SJSA1 (cell line): Measurements from ENCODE around the gene RTL5. TPM values are rescaled to one million over a fixed set of nuclear protein-coding genes. Genes with fewer than 3 reads are reported as not detected.

ENCODE experiments used
- DNase-seq, 2 experiments: peaks; one replicate each; pipeline ENCODE4 v3.0.0-alpha.2; 2015 to 2020; ENCODE audit warnings: low spot score in 2 of 2, low read depth in 1 of 2
- H3K27ac ChIP-seq: fragments of 250-450 bp; sonication (Bioruptor Pico); 2 replicates; pipeline ENCODE4 v1.5.1; 2020; ENCODE audit warnings: mild to moderate bottlenecking, moderate library complexity
- H3K27me3 ChIP-seq: fragments of 250-450 bp; sonication (Bioruptor Pico); replicated peaks from 2 replicates; pipeline ENCODE4 v1.5.1; 2020; ENCODE audit warnings: mild to moderate bottlenecking, moderate library complexity
- H3K36me3 ChIP-seq: fragments of 250-450 bp; sonication (Bioruptor Pico); 2 replicates; pipeline ENCODE4 v1.5.1; 2020; ENCODE audit warnings: mild to moderate bottlenecking
- H3K4me1 ChIP-seq: fragments of 250-450 bp; sonication (Bioruptor Pico); replicated peaks from 2 replicates; pipeline ENCODE4 v1.6.1; 2021; ENCODE audit warnings: mild to moderate bottlenecking
- H3K4me3 ChIP-seq: fragments of 250-450 bp; sonication (Bioruptor Pico); 2 replicates; pipeline ENCODE4 v1.5.1; 2020; ENCODE audit warnings: mild to moderate bottlenecking
- H3K9me3 ChIP-seq: fragments of 250-450 bp; sonication (Bioruptor Pico); replicated peaks from 2 replicates; pipeline ENCODE4 v1.5.1; 2020; ENCODE audit warnings: mild to moderate bottlenecking
- total RNA-seq: library from RNA; depleted of rRNA; stranded (reverse); fragments of >200 nt; shearing (Covaris generic); gene quantifications from 2 replicates; pipeline ENCODE4 v1.2.3, GENCODE V29; 2014

RTL5 gene
- total RNA-seq, 1 experiment from 2014 or later = 1.8 TPM

DNA sequence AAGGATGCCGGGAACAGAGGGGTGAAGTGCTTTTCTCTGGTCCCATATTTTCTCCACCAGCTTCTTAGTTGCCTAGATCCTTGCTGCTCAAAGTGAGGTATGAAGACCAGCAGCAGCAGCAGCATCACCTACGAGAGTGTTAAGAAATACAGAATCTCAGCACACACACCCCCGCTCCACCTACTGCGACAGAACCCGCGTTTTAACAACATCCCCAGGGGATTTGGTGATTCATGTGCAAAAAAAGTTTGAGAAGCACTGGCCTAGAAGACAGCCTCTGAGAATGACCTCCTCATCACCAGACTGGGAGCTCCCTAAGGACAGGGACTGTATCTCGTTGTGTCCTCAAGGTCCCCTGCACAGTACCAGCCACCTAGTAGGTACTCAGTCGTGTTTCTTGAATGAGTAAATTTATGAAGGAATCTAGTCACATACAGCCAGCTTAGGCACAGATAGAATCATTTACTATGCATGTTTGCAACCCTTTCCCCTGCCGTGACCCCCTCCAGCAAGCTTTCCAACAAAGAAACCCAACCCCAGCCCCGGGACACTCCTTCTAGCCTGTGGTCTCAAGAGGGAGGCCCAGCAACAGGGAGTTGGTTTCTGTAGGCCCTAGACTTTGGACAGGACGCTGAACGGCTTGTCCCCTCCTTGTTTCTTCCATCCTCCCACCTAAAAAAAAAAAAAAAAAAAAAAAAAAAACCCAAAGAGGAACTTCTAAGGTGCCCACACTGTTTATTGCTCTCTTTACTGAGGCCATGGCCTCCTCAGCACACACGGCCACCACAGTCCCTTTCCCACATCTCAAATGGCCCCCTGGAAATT is 21.5 kb downstream of the RTL5 start:
- Histone ChIP-seq H3K9me3 (no peaks in the 10 kb centered on the region), H3K27me3 (no peaks in the 10 kb centered on the region)
- DNase-seq = no peak

GRCh38 chrX:72108666-72109065 is 23.0 kb downstream of the RTL5 start:
- Histone ChIP-seq H3K36me3 (no peaks in the 10 kb centered on the region), H3K4me3 (no peak overlapping the region), H3K27me3 (no peaks in the 10 kb centered on the region), H3K9me3 (no peaks in the 10 kb centered on the region), H3K27ac (no peak overlapping the region), H3K4me1 (no peaks in the 10 kb centered on the region; the same call in 1 of the 2 replicates)
- no peak for DNase-seq

More for the DNA sequence above, 21.5 kb downstream of the RTL5 start:
- H3K4me3 ChIP-seq = no peak overlapping the region
- no peaks in the 10 kb centered on the region; the same call in 1 of the 2 replicates for H3K4me1 ChIP-seq
- H3K36me3 ChIP-seq = no peaks in the 10 kb centered on the region
- no peak overlapping the region for H3K27ac ChIP-seq

- Histone ChIP-seq H3K27me3 (no peaks in the 10 kb centered on the region), H3K36me3 (no peaks in the 10 kb centered on the region), H3K4me1 (no peaks in the 10 kb centered on the region), H3K27ac (no peak overlapping the region), H3K4me3 (no peak overlapping the region), H3K9me3 (no peaks in the 10 kb centered on the region)
- DNase-seq = no peak
Measured at GRCh38 chrX:72107841-72108595, 23.7 kb downstream of the RTL5 start.

DNA sequence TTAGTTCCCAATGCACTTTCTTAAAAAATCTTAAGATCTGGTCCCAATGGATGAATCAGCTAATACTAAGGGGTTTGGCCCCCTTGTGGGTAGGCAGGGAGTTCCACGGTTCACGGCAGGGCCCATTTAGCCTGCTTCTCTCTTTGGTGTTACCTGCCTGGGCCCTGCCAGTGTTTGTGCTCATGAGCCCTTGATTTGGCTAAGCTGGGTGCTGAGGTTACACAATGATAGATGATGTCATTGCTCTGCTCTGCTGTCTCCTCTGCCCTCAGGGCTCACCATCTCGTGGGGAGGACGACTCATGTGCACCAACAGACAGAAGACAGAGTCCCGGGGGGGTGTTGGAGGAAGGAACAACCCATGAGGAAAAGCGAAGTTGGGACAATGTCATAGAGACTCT is 24.4 kb downstream of the RTL5 start:
- Histone ChIP-seq H3K9me3 (no peaks in the 10 kb centered on the region), H3K36me3 (no peaks in the 10 kb centered on the region), H3K27me3 (no peaks in the 10 kb centered on the region), H3K27ac (no peak overlapping the region), H3K4me3 (no peak overlapping the region), H3K4me1 (no peaks in the 10 kb centered on the region)
- DNase-seq = no peak

DNA sequence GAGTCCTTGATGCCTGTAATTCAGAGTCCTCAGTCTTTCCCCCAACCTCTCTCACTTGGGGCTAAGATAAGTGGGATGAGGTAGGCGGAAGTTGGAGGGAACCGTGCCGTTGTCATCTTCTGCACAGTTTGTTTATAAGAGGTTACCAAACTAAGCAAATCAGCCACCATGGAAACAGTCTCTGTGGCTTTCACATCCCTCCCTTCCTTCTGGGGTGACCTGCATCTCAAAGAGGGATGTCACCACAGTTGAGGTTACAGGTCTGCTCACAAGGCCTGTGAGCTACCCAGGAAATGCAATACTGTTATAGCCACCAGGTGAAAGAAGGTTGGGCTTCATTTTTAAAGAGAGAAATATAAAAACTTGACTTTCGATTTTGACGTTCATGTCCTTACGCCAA is 26.3 kb downstream of the RTL5 start:
- no peaks in the 10 kb centered on the region for H3K9me3 ChIP-seq
- H3K36me3 ChIP-seq = no peaks in the 10 kb centered on the region
- H3K27me3 ChIP-seq = no peaks in the 10 kb centered on the region
- no peak overlapping the region for H3K27ac ChIP-seq
- no peak for DNase-seq
- no peak overlapping the region for H3K4me3 ChIP-seq
- no peaks in the 10 kb centered on the region for H3K4me1 ChIP-seq

DNA sequence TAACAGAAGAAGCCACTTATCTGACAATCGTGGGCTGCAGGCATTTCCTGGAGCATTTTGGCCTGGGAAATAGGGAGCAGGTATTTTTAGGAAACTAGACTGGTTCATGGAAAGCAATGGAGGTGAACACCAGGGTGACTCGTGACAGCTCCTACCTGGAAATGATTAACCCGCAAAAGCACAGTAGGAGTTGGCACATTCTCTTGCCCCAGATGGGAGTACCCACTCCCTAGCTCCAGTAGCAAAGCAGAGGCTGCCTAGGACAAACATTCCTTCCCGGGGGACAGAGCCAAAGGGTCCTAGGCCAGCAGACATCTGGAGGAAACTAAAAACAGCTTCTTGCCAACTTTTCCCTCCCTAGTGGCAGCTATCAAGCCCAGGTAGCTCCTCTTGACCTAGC is 29.0 kb downstream of the RTL5 start:
- Histone ChIP-seq H3K4me1 (no peaks in the 10 kb centered on the region), H3K36me3 (no peaks in the 10 kb centered on the region), H3K27me3 (no peaks in the 10 kb centered on the region), H3K4me3 (no peak overlapping the region), H3K9me3 (no peaks in the 10 kb centered on the region), H3K27ac (no peak overlapping the region)
- no peak for DNase-seq

GRCh38 chrX:72102126-72102525 is 29.6 kb downstream of the RTL5 start:
- H3K9me3 ChIP-seq = no peaks in the 10 kb centered on the region
- no peak for DNase-seq
- H3K27ac ChIP-seq = no peak overlapping the region
- no peak overlapping the region for H3K4me3 ChIP-seq
- no peaks in the 10 kb centered on the region for H3K4me1 ChIP-seq
- no peaks in the 10 kb centered on the region for H3K36me3 ChIP-seq
- H3K27me3 ChIP-seq = no peaks in the 10 kb centered on the region

DNA sequence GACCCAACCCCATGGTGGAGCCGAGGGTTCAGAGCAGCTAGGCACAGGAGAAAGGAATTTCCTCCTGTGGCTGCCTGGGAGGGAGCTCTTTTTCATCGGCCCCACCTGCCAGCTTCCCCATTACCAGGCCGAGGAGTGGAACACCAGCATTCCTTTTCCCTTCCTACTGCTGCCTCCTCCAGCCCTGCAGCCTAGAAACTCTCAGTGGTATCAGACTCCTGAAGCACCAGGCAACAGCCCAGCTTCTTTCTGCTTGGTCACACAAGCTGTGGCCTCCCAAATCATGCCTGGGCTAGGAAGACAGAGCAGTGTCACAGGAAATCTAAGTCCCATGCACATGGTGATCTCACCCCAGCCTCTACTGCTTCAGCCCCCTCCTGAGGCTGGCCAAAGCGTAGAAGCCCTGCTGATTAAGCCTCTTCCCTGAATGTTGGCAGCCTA is 30.1 kb downstream of the RTL5 start:
- Histone ChIP-seq H3K4me1 (no peaks in the 10 kb centered on the region), H3K36me3 (no peaks in the 10 kb centered on the region), H3K27me3 (no peaks in the 10 kb centered on the region), H3K9me3 (no peaks in the 10 kb centered on the region), H3K4me3 (no peak overlapping the region), H3K27ac (no peak overlapping the region)
- no peak for DNase-seq

- Histone ChIP-seq H3K36me3 (no peaks in the 10 kb centered on the region), H3K4me3 (no peak overlapping the region)
- DNase-seq = no peak
Measured at GRCh38 chrX:72100824-72101351, 30.8 kb downstream of the RTL5 start.

DNA sequence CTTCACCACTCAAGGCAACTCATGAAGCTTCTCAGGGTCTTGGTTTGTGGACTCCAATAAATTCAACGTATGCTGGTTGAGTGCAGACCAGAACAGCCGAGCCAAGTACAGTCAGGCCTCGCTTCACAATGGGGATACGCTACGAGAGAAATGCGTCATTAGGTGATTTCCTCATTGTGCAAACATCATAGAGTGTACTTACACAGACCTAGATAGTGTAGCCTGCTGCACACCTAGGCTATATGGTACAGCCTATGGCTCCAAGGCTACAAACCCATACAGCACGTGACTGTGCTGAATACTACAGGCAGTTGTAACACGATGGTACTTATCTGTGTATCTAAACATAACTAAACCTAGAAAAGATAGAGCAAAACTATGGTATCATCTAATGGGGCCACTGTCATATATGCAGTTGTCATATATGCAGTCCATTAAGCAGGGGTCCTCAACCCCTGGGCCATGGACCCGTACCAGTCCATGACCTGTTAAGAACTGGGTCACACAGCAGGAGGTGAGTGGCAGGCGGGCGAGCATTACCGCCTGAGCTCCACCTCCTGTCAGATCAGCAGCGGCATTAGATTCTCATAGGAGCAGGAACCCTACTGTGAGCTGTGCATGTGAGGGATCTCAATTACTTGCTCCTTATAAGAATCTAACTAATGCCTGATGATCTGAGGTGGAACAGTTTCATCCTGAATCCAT is 31.5 kb downstream of the RTL5 start:
- Histone ChIP-seq H3K36me3 (no peaks in the 10 kb centered on the region), H3K27me3 (no peaks in the 10 kb centered on the region), H3K27ac (no peak overlapping the region), H3K4me1 (no peaks in the 10 kb centered on the region), H3K9me3 (no peaks in the 10 kb centered on the region), H3K4me3 (no peak overlapping the region)
- DNase-seq = no peak

More at GRCh38 chrX:72100824-72101351, 30.8 kb downstream of the RTL5 start:
- no peaks in the 10 kb centered on the region for H3K4me1 ChIP-seq
- no peaks in the 10 kb centered on the region for H3K27me3 ChIP-seq
- no peak overlapping the region for H3K27ac ChIP-seq
- H3K9me3 ChIP-seq = no peaks in the 10 kb centered on the region

- Histone ChIP-seq H3K27ac (no peak overlapping the region), H3K9me3 (no peaks in the 10 kb centered on the region), H3K27me3 (no peaks in the 10 kb centered on the region), H3K36me3 (no peaks in the 10 kb centered on the region), H3K4me1 (no peaks in the 10 kb centered on the region), H3K4me3 (no peak overlapping the region)
- DNase-seq = no peak
Measured at GRCh38 chrX:72097098-72097497, 34.6 kb downstream of the RTL5 start.

DNA sequence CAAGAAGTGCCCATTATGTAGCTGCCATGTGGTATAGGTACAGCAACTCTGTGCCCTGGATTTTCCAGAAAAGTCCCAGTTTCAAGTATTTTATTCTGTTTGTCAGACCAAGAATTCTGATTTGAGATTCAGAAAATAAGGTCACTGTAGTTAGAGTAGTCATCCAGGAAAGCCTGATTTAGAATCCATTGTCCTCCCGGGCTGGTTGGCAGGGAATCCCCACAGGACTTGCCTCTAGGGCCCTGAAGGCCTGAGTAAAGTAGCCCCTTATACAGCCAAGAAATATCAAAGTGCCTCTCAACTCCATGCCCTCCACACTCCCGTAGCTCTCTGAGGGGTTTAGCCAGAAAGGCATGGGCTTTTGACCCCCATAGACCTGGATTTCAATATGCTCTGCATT is 36.3 kb downstream of the RTL5 start:
- Histone ChIP-seq H3K4me1 (no peaks in the 10 kb centered on the region), H3K27ac (no peak overlapping the region), H3K4me3 (no peak overlapping the region), H3K36me3 (no peaks in the 10 kb centered on the region), H3K9me3 (no peaks in the 10 kb centered on the region), H3K27me3 (no peaks in the 10 kb centered on the region)
- DNase-seq = no peak

DNA sequence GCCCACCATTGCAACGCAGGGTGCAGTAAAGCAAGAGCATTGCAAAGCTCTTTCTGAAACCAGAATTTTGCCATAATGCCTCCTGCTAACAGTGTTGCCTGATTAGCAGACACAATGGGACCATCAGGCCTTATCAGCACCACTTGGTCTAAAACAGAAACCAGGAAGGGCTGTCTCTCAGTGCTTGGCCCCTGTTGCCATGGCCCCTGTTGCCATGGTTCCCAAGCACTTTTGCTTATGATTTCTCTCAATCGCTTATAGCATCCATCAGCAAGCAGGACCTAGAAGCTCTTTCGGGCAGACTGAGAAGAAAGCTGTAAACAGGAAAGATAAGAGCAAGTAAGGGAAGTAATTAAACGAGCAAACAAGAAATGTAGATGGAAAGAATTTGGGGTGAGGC is 36.8 kb downstream of the RTL5 start:
- no peak overlapping the region for H3K4me3 ChIP-seq
- no peaks in the 10 kb centered on the region for H3K9me3 ChIP-seq
- no peak overlapping the region for H3K27ac ChIP-seq
- no peaks in the 10 kb centered on the region for H3K4me1 ChIP-seq
- no peaks in the 10 kb centered on the region for H3K36me3 ChIP-seq
- no peak for DNase-seq
- no peaks in the 10 kb centered on the region for H3K27me3 ChIP-seq
